Parathyroid adenoma (tissue), 2 donors: ENCODE data around the gene MCL1.
A peak's percentile ranks its signal among the peaks of the same experiment; 100 is the strongest.

Experiments used
- H2AFZ ChIP-seq: fragments of 300-600 bp; sonication (generic); one replicate; pipeline ENCODE4 v1.7.0; 2017; ENCODE audit warnings: antibody characterized with exemption, mild to moderate bottlenecking
- H3K27ac ChIP-seq: fragments of 300-600 bp; sonication (generic); one replicate; pipeline ENCODE4 v1.7.0; 2017
- H3K27me3 ChIP-seq: fragments of 300-600 bp; sonication (generic); one replicate; pipeline ENCODE4 v1.7.0; 2017; ENCODE audit warnings: low read length; ENCODE audit not compliant: control insufficient read depth, insufficient read depth
- H3K36me3 ChIP-seq: fragments of 300-600 bp; sonication (generic); one replicate; pipeline ENCODE4 v1.7.0; 2017; ENCODE audit warnings: low read length; ENCODE audit not compliant: control insufficient read depth, insufficient read depth
- H3K4me1 ChIP-seq: fragments of 300-600 bp; sonication (generic); one replicate; pipeline ENCODE4 v1.7.0; 2017; ENCODE audit warnings: control low read depth
- H3K4me2 ChIP-seq: fragments of 300-600 bp; sonication (generic); one replicate; pipeline ENCODE4 v1.7.0; 2017; ENCODE audit warnings: low read length
- H3K4me3 ChIP-seq: fragments of 300-600 bp; sonication (generic); one replicate; pipeline ENCODE4 v1.7.0; 2017; ENCODE audit warnings: low read depth, low read length
- H3K79me2 ChIP-seq: fragments of 300-600 bp; sonication (generic); one replicate; pipeline ENCODE4 v1.7.0; 2017; ENCODE audit warnings: control low read depth
- H3K9ac ChIP-seq: fragments of 300-600 bp; sonication (generic); one replicate; pipeline ENCODE4 v1.7.0; 2017; ENCODE audit warnings: mild to moderate bottlenecking
- H3K9me3 ChIP-seq: fragments of 300-600 bp; sonication (generic); one replicate; pipeline ENCODE4 v1.7.0; 2017; ENCODE audit warnings: low read length; ENCODE audit not compliant: control insufficient read depth
- CTCF ChIP-seq: fragments of 300-600 bp; sonication (generic); IDR thresholded peaks from one replicate; pipeline ENCODE4 v1.7.0; 2017; ENCODE audit warnings: antibody characterized with exemption, mild to moderate bottlenecking
- donor health status: primary hyperparathyroidism.

MCL1 gene

DNA sequence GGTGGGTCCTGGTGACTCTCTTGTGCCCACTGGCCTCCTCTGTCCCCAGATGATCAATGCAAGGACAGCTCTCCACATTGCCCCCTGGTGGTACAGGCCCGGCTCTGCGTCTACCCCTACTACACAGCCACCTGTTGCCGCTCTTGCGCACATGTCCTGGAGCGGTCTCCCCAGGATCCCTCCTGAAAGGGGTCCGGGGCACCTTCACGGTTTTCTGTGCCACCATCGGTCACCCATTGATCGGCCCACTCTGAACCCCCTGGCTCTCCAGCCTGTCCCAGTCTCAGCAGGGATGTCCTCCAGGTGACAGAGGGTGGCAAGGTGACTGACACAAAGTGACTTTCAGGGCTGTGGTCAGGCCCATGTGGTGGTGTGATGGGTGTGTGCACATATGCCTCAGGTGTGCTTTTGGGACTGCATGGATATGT, 19.4 kb downstream of the MCL1 start:
- no peaks in the 10 kb centered on the region for H3K27me3 ChIP-seq
- peak overlapping the region; percentile 100 for H3K27ac ChIP-seq
- TF ChIP-seq CTCF, result peak; percentile 66
- no peaks in the 10 kb centered on the region for H3K9me3 ChIP-seq
- H3K4me1 ChIP-seq, result peaks cover 30% of the 10 kb centered on the region
- no peak overlapping the region for H3K9ac ChIP-seq
- no peaks in the 10 kb centered on the region for H3K36me3 ChIP-seq
- H2AFZ ChIP-seq, result no peak overlapping the region
- H3K4me3 ChIP-seq, result no peak overlapping the region
- no peaks in the 10 kb centered on the region for H3K79me2 ChIP-seq
- H3K4me2 ChIP-seq, result peak overlapping the region; percentile 99

- H3K27ac ChIP-seq, result no peak overlapping the region
- H3K27me3 ChIP-seq, result no peaks in the 10 kb centered on the region
- H3K79me2 ChIP-seq, result no peaks in the 10 kb centered on the region
- H3K36me3 ChIP-seq, result no peaks in the 10 kb centered on the region
- TF ChIP-seq CTCF, result no peak
- H3K9me3 ChIP-seq, result no peaks in the 10 kb centered on the region
- peaks cover 30% of the 10 kb centered on the region for H3K4me1 ChIP-seq
- H3K9ac ChIP-seq, result no peak overlapping the region
- no peak overlapping the region for H3K4me3 ChIP-seq
- no peak overlapping the region for H3K4me2 ChIP-seq
- H2AFZ ChIP-seq, result no peak overlapping the region
Observed at GRCh38 chr1:150559656-150560010, 19.8 kb downstream of the MCL1 start.

GRCh38 chr1:150558761-150559655, 20.4 kb downstream of the MCL1 start:
- Histone ChIP-seq H3K9me3 (no peaks in the 10 kb centered on the region), H3K27me3 (no peaks in the 10 kb centered on the region), H3K4me2 (no peak overlapping the region), H3K9ac (no peak overlapping the region), H3K79me2 (no peaks in the 10 kb centered on the region), H2AFZ (no peak overlapping the region), H3K36me3 (no peaks in the 10 kb centered on the region), H3K4me3 (no peak overlapping the region), H3K4me1 (peaks cover 28% of the 10 kb centered on the region), H3K27ac (no peak overlapping the region)
- no peak for TF ChIP-seq CTCF

DNA sequence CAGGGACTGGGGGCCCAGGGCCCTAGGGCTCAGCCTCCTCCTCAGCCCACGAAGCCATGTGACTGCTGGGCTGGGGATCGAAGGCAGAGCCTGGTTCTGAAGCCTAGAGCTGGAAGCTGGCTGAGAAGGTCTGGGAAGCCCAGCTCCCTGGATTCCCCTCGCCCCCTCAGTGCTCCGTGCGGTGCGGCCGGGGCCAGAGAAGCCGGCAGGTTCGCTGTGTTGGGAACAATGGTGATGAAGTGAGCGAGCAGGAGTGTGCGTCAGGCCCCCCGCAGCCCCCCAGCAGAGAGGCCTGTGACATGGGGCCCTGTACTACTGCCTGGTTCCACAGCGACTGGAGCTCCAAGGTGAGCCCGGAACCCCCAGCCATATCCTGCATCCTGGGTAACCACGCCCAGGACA, 21.1 kb downstream of the MCL1 start:
- no peaks in the 10 kb centered on the region for H3K27me3 ChIP-seq
- no peak overlapping the region for H3K4me3 ChIP-seq
- no peaks in the 10 kb centered on the region for H3K79me2 ChIP-seq
- no peak overlapping the region for H3K4me2 ChIP-seq
- no peak overlapping the region for H2AFZ ChIP-seq
- TF ChIP-seq CTCF, result no peak
- H3K9ac ChIP-seq, result no peak overlapping the region
- no peaks in the 10 kb centered on the region for H3K36me3 ChIP-seq
- no peak overlapping the region for H3K27ac ChIP-seq
- no peaks in the 10 kb centered on the region for H3K9me3 ChIP-seq
- peaks cover 21% of the 10 kb centered on the region for H3K4me1 ChIP-seq

GRCh38 chr1:150557813-150558212, 21.6 kb downstream of the MCL1 start:
- Histone ChIP-seq H3K4me3 (no peak overlapping the region), H3K36me3 (no peaks in the 10 kb centered on the region), H3K4me2 (no peak overlapping the region), H3K4me1 (peaks cover 16% of the 10 kb centered on the region), H3K79me2 (no peaks in the 10 kb centered on the region), H3K27me3 (no peaks in the 10 kb centered on the region), H2AFZ (no peak overlapping the region), H3K9me3 (no peaks in the 10 kb centered on the region), H3K9ac (no peak overlapping the region), H3K27ac (no peak overlapping the region)
- no peak for TF ChIP-seq CTCF
